Large intestine (tissue), 3 donors: Measurements from ENCODE around the gene CREB3L2. TPM values are rescaled to one million over a fixed set of nuclear protein-coding genes. Genes with fewer than 3 reads are reported as not detected.

ENCODE experiments used
- DNase-seq, 2 donors: peaks; one replicate each; pipeline versions ENCODE4 v3.0.0 to v3.0.0-alpha.2; 2013
- H3K27ac ChIP-seq: one replicate; pipeline ENCODE4 v1.5.1; 2013; ENCODE audit warnings: low read length
- H3K27me3 ChIP-seq: 2 replicates; pipeline ENCODE4 v1.6.1; 2013; ENCODE audit warnings: low read length; ENCODE audit not compliant: control insufficient read depth, insufficient read depth
- H3K36me3 ChIP-seq: 2 replicates; pipeline ENCODE4 v1.6.1; 2013; ENCODE audit warnings: low read length; ENCODE audit not compliant: control insufficient read depth, insufficient read depth
- H3K4me1 ChIP-seq: one replicate; pipeline ENCODE4 v1.6.1; 2013; ENCODE audit warnings: low read length; ENCODE audit not compliant: control insufficient read depth, insufficient read depth
- H3K4me3 ChIP-seq: one replicate; pipeline ENCODE4 v1.5.1; 2013; ENCODE audit warnings: low read length
- H3K9me3 ChIP-seq: one replicate; pipeline ENCODE4 v1.6.1; 2013; ENCODE audit warnings: mild to moderate bottlenecking, low read depth, low read length, moderate library complexity; ENCODE audit not compliant: control insufficient read depth
- WGBS: methylation state at CpG from one replicate; pipeline ENCODE4 v1.1.5; 2013; ENCODE audit warnings: low lambda C conversion rate; ENCODE audit not compliant: insufficient coverage; 5-methylcytosine and 5-hydroxymethylcytosine counted together
- polyA plus RNA-seq: library from polyadenylated mRNA; unstranded; fragments of 120-200 nt; gene quantifications from one replicate; pipeline ENCODE4 v1.2.1, GENCODE V29; 2013

The CREB3L2 gene
- polyA plus RNA-seq, 1 donor: 49.3 TPM

DNA sequence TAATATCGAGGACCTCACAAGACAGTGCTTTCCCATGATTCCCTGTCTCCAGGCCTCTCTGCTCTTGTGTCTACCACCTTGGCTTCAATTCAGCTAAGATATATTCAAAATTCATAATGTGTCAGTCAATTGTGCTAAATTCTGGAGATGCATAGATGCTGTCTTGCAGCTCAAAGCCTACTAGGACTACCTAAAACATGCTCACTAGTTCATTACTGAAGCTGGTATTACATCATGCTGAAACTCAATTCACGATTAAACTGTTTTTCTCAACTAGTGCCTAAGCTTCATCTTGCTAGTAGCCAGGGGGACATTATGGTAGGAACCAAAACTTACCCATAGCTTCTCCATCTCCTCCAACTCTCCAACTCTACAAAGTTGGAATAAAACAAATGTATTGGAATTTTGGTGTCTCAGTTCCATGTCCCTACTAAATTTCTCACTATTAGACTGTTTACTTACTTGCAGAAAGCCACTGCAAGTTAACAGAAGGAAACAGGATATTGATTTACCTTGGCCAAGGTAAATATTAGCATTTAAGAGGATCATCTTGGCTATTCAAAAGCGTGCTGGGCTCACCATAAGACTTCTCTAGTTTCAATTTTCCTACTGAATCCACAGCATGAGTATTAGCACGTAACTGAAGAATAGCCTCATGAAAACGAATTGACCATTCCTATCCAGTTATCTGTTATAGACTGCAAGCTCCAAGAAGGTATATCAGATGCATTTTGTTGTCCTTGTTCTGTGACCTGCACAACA, 53.6 kb downstream of the CREB3L2 start:
- WGBS: no CpG with 5 or more reads among the region's 5 CpGs
- Histone ChIP-seq H3K9me3 (no peaks in the 10 kb centered on the region), H3K36me3 (no peaks in the 10 kb centered on the region), H3K4me1 (peaks cover 73% of the 10 kb centered on the region), H3K4me3 (no peak overlapping the region), H3K27ac (peak overlapping the region; percentile 93), H3K27me3 (no peaks in the 10 kb centered on the region)
- peak in 1 of 2 donors; percentile 14 for DNase-seq

DNA sequence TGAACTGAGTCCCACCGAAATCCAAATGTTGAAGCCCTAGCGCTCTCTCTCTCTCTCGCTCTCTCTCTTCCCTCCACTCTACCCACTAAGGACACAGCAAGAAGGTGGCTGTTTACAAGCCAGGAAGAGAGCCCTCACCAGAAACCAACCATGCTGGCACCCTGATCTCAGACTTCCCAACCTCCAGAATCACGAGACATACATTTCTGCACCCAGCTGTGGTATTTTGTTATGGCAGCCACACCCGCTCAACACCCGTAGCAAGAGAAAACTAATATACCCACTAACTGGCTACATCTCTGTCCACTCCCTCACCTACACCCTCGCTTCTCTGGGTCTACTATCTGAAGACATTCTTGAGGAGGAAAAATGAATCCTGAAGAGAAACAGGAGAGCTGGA, 54.8 kb downstream of the CREB3L2 start:
- Histone ChIP-seq H3K36me3 (no peaks in the 10 kb centered on the region), H3K9me3 (no peaks in the 10 kb centered on the region), H3K4me1 (peaks cover 68% of the 10 kb centered on the region), H3K27me3 (no peaks in the 10 kb centered on the region), H3K27ac (peak overlapping the region; percentile 93), H3K4me3 (no peak overlapping the region)
- DNase-seq: no peak
- WGBS: no CpG with 5 or more reads among the region's 7 CpGs

DNA sequence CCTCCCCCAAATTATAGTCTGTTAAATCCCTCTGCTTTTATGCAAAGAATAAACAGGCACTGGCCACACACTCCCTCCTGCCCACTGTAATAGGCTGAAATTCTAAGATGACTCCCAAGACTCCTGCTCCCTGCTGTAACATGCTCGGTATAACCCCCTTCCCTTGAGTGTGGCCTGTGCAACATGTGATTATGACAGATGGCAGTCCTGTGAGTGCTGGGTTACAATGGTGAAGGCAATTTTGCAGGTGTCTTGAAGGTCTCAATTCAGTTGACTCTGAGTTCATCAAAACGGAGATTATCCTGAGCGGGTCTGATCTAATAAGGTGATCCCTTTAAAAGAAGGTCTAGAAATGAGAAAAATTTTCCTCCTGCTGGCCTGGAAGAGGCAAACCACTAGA, 55.9 kb downstream of the CREB3L2 start:
- Histone ChIP-seq H3K36me3 (no peaks in the 10 kb centered on the region), H3K9me3 (no peaks in the 10 kb centered on the region), H3K4me1 (peaks cover 66% of the 10 kb centered on the region), H3K27me3 (no peaks in the 10 kb centered on the region), H3K4me3 (no peak overlapping the region), H3K27ac (peak overlapping the region; percentile 18)
- peak in 1 of 2 donors; percentile 26 for DNase-seq
- WGBS: no CpG with 5 or more reads among the region's 3 CpGs

DNA sequence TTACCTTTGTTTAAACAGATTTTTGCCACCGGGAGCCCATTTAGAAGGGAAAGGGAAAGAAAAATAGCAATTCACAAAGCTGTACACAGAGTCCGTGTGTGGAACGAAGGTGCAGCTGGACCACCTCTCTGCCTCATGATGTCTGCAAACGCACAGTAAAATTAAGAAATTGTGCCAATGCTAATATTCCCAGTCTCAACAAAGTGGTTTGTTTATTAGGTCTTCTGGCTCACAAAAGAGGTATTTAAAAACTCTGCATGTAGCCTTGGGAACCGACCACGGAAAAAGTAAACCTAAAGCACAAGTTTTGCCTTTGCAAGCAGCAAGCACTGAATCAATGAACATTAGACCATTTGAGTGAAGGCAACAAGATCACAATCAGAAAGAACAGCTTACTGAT, 57.7 kb downstream of the CREB3L2 start:
- no CpG with 5 or more reads among the region's 6 CpGs for WGBS
- H3K4me1 ChIP-seq: peaks cover 57% of the 10 kb centered on the region

DNA sequence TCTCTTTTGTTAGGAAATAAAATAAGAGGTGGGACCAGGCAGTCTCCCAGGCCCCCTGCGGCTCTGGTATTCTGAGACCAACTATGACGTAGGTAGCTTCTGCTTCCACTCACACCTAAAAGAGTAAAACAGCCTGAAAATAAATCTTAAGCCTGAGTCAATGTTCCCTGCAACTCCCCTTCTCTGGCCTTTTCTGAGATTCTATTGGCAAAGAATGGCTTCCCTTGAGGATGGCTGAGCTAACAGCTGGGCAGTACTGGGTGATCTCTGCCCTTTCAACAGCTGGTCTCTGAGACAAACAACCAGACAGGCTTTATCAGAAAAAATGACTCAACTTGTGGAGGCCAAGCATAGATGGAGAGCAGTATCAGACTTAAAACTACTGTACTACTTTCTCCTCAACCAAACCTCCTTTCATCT, 58.7 kb downstream of the CREB3L2 start:
- no peaks in the 10 kb centered on the region for H3K36me3 ChIP-seq
- H3K9me3 ChIP-seq: no peaks in the 10 kb centered on the region
- no CpG with 5 or more reads among the region's 2 CpGs for WGBS
- H3K27me3 ChIP-seq: no peaks in the 10 kb centered on the region
- DNase-seq: peak in 1 of 2 donors; percentile 68
- peaks cover 50% of the 10 kb centered on the region for H3K4me1 ChIP-seq
- peak overlapping the region; percentile 53 for H3K27ac ChIP-seq
- no peak overlapping the region for H3K4me3 ChIP-seq

More for the DNA sequence above, 57.7 kb downstream of the CREB3L2 start:
- Histone ChIP-seq H3K9me3 (no peaks in the 10 kb centered on the region), H3K27ac (peak overlapping the region; percentile 53), H3K4me3 (no peak overlapping the region), H3K36me3 (no peaks in the 10 kb centered on the region), H3K27me3 (no peaks in the 10 kb centered on the region)
- peak in 1 of 2 donors; percentile 22 for DNase-seq

DNA sequence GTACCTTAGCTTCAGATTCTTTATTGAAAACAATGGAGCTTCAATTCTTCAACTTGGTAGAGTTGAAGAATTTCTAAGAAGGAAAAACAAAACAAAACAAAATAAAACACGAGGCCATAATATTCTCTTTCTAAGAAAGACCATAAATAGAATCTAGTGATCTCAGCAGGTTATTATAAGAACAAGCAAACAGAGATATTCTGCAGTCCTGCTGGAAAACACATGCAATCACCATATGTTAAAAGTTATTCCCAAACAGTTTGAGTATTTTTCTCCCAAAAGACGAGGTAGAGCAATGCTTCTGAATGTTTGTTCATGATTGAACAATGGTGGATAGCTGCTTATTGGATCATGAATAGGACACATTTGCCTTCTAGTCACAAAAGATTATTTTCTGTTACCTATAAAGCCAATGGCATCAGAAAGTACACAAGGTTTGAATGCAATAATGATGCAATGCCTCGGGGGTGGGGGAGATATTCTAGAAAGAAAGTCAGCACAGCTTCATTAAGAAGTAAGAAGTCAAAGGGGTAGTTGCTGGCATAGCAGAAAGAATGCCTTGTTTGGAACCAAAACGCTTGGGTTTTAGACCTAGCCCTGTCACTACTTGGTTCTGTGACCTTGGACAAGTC, 59.3 kb downstream of the CREB3L2 start:
- peak in 1 of 2 donors; percentile 22 for DNase-seq
- Histone ChIP-seq H3K9me3 (no peaks in the 10 kb centered on the region), H3K4me3 (no peak overlapping the region), H3K27me3 (no peaks in the 10 kb centered on the region), H3K4me1 (peaks cover 45% of the 10 kb centered on the region), H3K36me3 (no peaks in the 10 kb centered on the region), H3K27ac (peak overlapping the region; percentile 53)
- WGBS: 57% methylated on average over 1 of the region's 4 CpGs

DNA sequence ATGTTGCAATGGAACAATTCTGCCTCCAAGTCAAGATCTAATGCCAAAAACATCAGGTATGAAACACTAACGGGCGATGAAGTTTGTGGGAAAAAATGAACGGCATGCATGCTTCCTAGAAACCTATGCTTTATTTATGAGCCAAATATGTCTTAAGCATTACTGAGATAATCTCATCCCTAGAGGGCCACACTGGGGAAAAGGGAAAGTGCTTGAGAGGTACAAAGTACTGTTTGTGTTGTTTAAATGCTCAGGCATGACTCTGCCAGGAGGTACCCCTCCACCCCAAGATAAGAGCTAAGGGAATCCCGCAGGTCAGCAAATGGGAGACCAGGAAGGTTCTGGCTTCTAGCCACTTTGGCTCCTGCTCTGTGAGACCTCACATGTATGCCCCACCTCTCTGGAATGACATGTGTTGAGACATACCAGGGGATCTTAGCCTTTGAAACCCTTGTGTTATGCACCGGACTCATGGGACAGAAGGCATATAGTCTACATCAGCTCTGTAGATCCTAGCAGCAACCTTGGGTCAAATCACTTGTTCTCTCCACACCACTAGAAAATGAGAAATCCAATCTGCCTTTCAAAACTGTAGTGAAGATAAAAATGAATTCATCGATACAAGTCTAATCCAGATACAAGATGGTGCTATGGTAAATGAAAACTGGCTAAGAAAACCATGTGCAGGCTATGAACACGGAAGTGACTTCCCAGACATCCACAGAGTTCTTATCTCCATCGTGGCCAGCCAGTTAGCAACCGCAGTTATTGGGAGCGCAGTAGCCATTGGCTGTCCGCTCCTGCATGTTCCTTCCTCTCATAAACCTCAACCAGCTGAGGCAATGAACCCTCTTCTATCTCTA, 61.0 kb downstream of the CREB3L2 start:
- Histone ChIP-seq H3K27me3 (no peaks in the 10 kb centered on the region), H3K4me3 (no peak overlapping the region), H3K4me1 (peaks cover 43% of the 10 kb centered on the region), H3K9me3 (no peaks in the 10 kb centered on the region), H3K36me3 (no peaks in the 10 kb centered on the region), H3K27ac (peak overlapping the region; percentile 65)
- 90% methylated on average over 2 of the region's 11 CpGs for WGBS
- peak; percentile 94 to 97 for DNase-seq

DNA sequence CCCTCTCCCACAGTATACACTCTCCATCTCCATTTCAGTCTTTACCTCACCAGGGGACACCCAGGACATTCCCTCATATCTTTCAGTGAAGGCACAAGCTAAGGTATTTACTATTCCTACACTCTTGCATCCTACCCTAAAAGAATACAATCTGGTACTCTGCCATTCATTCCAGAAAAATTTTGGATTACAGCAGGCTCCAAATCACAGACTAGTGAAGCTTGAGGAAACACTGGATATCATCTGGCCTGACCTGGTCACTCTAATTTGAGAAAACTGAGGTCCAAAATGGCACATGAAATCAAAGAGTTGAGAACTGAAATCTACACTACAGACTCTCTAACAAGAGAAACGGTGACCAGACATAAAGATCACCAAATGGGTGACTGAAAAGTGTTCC, 61.7 kb downstream of the CREB3L2 start:
- peak overlapping the region; percentile 65 for H3K27ac ChIP-seq
- no peaks in the 10 kb centered on the region for H3K27me3 ChIP-seq
- WGBS: 60% methylated on average over 1 of the region's 1 CpG
- no peak for DNase-seq
- no peaks in the 10 kb centered on the region for H3K36me3 ChIP-seq
- H3K4me1 ChIP-seq: peaks cover 46% of the 10 kb centered on the region
- no peaks in the 10 kb centered on the region for H3K9me3 ChIP-seq
- no peak overlapping the region for H3K4me3 ChIP-seq

DNA sequence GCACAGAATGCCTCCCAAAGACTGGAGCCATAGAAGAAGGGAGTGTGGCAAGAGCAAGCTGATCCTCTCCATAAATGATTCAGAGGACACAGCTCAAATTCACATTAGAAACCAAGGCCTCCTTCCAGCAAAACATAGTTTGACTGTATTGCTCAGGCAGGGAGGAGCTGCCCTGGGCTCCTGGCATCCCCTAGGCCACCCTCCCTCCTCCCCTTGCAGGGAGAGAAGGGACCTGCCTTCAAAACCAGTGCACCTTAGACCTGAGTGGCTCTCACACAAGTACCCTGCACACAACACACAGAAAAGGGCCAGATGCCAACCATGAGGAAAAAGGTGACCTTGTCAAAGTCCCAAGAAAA, 64.7 kb downstream of the CREB3L2 start:
- peaks cover 43% of the 10 kb centered on the region for H3K4me1 ChIP-seq
- peak in 1 of 2 donors; percentile 34 for DNase-seq

DNA sequence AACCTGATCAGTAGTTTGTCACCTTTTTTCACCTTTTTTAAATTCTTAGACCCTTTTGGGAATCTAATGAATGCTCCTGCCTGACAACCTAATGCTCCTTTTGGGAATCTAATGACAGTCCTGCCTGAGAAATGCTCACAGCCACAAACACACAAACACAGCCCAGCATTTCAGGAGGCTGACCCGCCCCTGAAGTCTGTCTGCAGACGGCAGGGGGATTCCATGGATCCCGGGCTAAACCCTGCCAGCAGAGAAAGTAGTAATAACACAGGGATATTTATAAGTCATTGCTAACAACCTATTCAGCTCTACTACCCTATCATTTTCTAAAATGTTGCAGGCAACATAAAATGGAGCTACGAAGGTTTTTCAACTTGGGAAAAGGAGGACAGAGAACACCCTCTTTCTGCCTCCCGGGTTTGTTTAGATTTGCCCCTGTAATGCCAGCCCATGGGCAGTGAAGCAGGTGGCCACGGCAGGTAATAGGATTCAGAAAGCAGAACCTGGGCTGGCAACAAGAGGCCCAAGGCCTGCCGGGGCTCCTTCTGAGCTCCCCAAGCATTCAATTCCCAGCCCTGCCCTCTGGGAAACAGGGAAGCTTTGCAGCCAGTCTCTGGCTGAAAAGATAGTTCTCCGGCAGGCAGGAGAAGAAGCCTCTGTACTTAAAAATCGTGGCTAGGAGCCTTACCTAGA, 65.2 kb downstream of the CREB3L2 start:
- no peaks in the 10 kb centered on the region for H3K27me3 ChIP-seq
- no peak for DNase-seq
- peaks cover 43% of the 10 kb centered on the region for H3K4me1 ChIP-seq
- H3K27ac ChIP-seq: no peak overlapping the region
- no peaks in the 10 kb centered on the region for H3K36me3 ChIP-seq
- WGBS: no CpG with 5 or more reads among the region's 9 CpGs
- H3K4me3 ChIP-seq: no peak overlapping the region
- no peaks in the 10 kb centered on the region for H3K9me3 ChIP-seq

More for the DNA sequence above, 64.7 kb downstream of the CREB3L2 start:
- H3K4me3 ChIP-seq: no peak overlapping the region
- no peaks in the 10 kb centered on the region for H3K36me3 ChIP-seq
- no peak overlapping the region for H3K27ac ChIP-seq
- no peaks in the 10 kb centered on the region for H3K9me3 ChIP-seq
- no peaks in the 10 kb centered on the region for H3K27me3 ChIP-seq
